GM23338 (cell line): ENCODE measurements around the gene TMEM121.

ENCODE experiments used
- CREB1 ChIP-seq: fragments of 250-450 bp; sonication (Bioruptor Pico); IDR thresholded peaks from 2 replicates; pipeline ENCODE4 v1.5.0; 2020; ENCODE audit warnings: low read depth, mild to moderate bottlenecking, moderate library complexity
- EZH2 ChIP-seq: fragments of 200-600 bp; sonication (generic); IDR thresholded peaks from one replicate; pipeline ENCODE4 v1.8.0; 2017; ENCODE audit warnings: antibody characterized with exemption, mild to moderate bottlenecking, low read depth; ENCODE audit not compliant: unreplicated experiment
- EZH2phosphoT487 ChIP-seq: fragments of 200-600 bp; sonication (generic); IDR thresholded peaks from one replicate; pipeline ENCODE4 v1.8.1; 2018; ENCODE audit warnings: antibody characterized with exemption; ENCODE audit not compliant: unreplicated experiment
- JUNB ChIP-seq: IDR thresholded peaks from one replicate; pipeline ENCODE4 v1.6.1; 2016; ENCODE audit warnings: antibody characterized with exemption; ENCODE audit not compliant: unreplicated experiment
- NANOG ChIP-seq: IDR thresholded peaks from 2 replicates; pipeline ENCODE4 v1.6.1; 2016; ENCODE audit warnings: antibody characterized with exemption, borderline replicate concordance
- POLR2AphosphoS5 ChIP-seq: IDR thresholded peaks from 2 replicates; pipeline ENCODE4 v1.6.1; 2016; ENCODE audit warnings: antibody characterized with exemption, low read depth
- ZNF114 ChIP-seq: fragments of 250-450 bp; sonication (Bioruptor Pico); IDR thresholded peaks from 2 replicates; pipeline ENCODE4 v1.5.0; 2020; ENCODE audit warnings: mild to moderate bottlenecking, moderate library complexity
- ZNF331 ChIP-seq: fragments of 250-450 bp; sonication (Bioruptor Pico); IDR thresholded peaks from 2 replicates; pipeline ENCODE4 v1.5.0; 2020; ENCODE audit warnings: low read depth, mild to moderate bottlenecking, moderate library complexity
- TF ChIP-seq, protein P1 (sequence below): IDR thresholded peaks from one replicate; pipeline ENCODE4 v1.6.1; 2018; ENCODE audit warnings: antibody characterized with exemption; ENCODE audit not compliant: unreplicated experiment
- TF ChIP-seq, protein P2 (sequence below), 2 experiments: fragments of 200-600 bp in 1 of 2; sonication (generic) in 1 of 2; conservative IDR thresholded peaks; 2 replicates each; pipeline versions ENCODE4 v1.5.1 to v1.6.1; 2016 to 2017; ENCODE audit warnings: antibody characterized with exemption in 2 of 2, low read depth in 2 of 2, mild to moderate bottlenecking in 2 of 2, moderate library complexity in 1 of 2

DNA sequence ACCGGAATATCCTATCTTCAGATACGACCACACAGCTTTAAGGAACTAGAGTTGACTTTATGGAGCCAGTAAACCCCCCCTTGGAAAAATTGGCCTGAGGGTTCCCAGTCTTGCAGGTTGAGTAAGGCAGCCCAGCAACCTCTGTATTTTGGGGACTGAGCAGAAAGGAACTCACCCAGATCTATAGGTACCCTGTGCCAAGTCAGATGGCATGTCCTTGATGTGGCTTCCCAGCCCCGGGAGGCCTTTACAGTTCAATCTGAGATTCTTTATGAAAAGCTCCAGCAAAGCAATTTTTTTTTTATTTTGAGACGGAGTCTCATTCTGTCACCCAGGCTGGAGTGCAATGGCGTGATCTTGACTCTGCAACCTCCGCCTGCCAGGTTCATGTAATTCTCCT lies 27.6 kb downstream of the TMEM121 start:
- TF ChIP-seq, protein P1, sequence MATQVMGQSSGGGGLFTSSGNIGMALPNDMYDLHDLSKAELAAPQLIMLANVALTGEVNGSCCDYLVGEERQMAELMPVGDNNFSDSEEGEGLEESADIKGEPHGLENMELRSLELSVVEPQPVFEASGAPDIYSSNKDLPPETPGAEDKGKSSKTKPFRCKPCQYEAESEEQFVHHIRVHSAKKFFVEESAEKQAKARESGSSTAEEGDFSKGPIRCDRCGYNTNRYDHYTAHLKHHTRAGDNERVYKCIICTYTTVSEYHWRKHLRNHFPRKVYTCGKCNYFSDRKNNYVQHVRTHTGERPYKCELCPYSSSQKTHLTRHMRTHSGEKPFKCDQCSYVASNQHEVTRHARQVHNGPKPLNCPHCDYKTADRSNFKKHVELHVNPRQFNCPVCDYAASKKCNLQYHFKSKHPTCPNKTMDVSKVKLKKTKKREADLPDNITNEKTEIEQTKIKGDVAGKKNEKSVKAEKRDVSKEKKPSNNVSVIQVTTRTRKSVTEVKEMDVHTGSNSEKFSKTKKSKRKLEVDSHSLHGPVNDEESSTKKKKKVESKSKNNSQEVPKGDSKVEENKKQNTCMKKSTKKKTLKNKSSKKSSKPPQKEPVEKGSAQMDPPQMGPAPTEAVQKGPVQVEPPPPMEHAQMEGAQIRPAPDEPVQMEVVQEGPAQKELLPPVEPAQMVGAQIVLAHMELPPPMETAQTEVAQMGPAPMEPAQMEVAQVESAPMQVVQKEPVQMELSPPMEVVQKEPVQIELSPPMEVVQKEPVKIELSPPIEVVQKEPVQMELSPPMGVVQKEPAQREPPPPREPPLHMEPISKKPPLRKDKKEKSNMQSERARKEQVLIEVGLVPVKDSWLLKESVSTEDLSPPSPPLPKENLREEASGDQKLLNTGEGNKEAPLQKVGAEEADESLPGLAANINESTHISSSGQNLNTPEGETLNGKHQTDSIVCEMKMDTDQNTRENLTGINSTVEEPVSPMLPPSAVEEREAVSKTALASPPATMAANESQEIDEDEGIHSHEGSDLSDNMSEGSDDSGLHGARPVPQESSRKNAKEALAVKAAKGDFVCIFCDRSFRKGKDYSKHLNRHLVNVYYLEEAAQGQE: no peak
- TF ChIP-seq, protein P2, sequence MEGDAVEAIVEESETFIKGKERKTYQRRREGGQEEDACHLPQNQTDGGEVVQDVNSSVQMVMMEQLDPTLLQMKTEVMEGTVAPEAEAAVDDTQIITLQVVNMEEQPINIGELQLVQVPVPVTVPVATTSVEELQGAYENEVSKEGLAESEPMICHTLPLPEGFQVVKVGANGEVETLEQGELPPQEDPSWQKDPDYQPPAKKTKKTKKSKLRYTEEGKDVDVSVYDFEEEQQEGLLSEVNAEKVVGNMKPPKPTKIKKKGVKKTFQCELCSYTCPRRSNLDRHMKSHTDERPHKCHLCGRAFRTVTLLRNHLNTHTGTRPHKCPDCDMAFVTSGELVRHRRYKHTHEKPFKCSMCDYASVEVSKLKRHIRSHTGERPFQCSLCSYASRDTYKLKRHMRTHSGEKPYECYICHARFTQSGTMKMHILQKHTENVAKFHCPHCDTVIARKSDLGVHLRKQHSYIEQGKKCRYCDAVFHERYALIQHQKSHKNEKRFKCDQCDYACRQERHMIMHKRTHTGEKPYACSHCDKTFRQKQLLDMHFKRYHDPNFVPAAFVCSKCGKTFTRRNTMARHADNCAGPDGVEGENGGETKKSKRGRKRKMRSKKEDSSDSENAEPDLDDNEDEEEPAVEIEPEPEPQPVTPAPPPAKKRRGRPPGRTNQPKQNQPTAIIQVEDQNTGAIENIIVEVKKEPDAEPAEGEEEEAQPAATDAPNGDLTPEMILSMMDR (conservative IDR thresholded peaks at IDR 0.05; ENCODE audit: low read depth in 2 of 2): no peak
- TF ChIP-seq EZH2 (no peak), CREB1 (CRISPR knock-in tag) (no peak), POLR2AphosphoS5 (no peak), EZH2phosphoT487 (no peak), NANOG (no peak), ZNF331 (CRISPR knock-in tag) (no peak), JUNB (no peak), ZNF114 (CRISPR knock-in tag) (no peak)
